ENCODE data around the gene OR5B2. TPM values are rescaled to one million over a fixed set of nuclear protein-coding genes. Genes with fewer than 3 reads are reported as not detected.
"Not testable (repeated sequence)": the region's sequence is repeated elsewhere in the genome, so short reads cannot be mapped to it uniquely, and the experiment has no call there.

OR5B2 gene
- total RNA-seq, 3 donors from 2014 or later = not detected

- H3K9me3 ChIP-seq = peaks cover 10% of the 10 kb centered on the region
- H3K36me3 ChIP-seq (ENCODE audit: low read depth) = no peaks in the 10 kb centered on the region
- no peak within 1 kb of the TSS for H3K4me3 ChIP-seq
- H3K4me1 ChIP-seq (ENCODE audit: low read depth) = no peaks in the 10 kb centered on the region
- intact Hi-C loops (cut with DNase I, micrococcal nuclease) = no loop called here
- TF ChIP-seq CTCF (IDR thresholded peaks at IDR 0.05) = no peak
- ATAC-seq (no peak), DNase-seq (no peak)
Observed at GRCh38 chr11:58406774-58407173, 21.1 kb downstream of the OR5B2 start, which contains the start of gene OR5B3. Gene OR5B3 (minus strand): TSS chr11:58406874. CDS start chr11:58403409, 3,465 bp downstream.

GRCh38 chr11:58399622-58400021 lies 28.3 kb downstream of the OR5B2 start:
- H3K4me1 ChIP-seq (ENCODE audit: low read depth); ATAC-seq; DNase-seq; intact Hi-C loops (cut with DNase I, micrococcal nuclease); H3K4me3 ChIP-seq; H3K9me3 ChIP-seq; H3K36me3 ChIP-seq (ENCODE audit: low read depth): not testable (repeated sequence)

GRCh38 chr11:58395581-58395980 lies 32.3 kb downstream of the OR5B2 start:
- TF ChIP-seq CTCF (IDR thresholded peaks at IDR 0.05) = no peak
- DNase-seq = no peak
- Histone ChIP-seq H3K9me3 (no peaks in the 10 kb centered on the region), H3K4me1 (ENCODE audit: low read depth) (no peaks in the 10 kb centered on the region), H3K36me3 (ENCODE audit: low read depth) (no peaks in the 10 kb centered on the region), H3K4me3 (no peak overlapping the region)
- intact Hi-C loops (cut with DNase I, micrococcal nuclease) = no loop called here
- no peak for ATAC-seq

- DNase-seq (no peak), ATAC-seq (no peak)
- no peak for TF ChIP-seq CTCF (IDR thresholded peaks at IDR 0.05)
- no peak overlapping the region for H3K4me3 ChIP-seq
- H3K9me3 ChIP-seq = no peaks in the 10 kb centered on the region
- intact Hi-C loops (cut with DNase I, micrococcal nuclease) = no loop called here
- H3K36me3 ChIP-seq (ENCODE audit: low read depth) = no peaks in the 10 kb centered on the region
- H3K4me1 ChIP-seq (ENCODE audit: low read depth) = no peaks in the 10 kb centered on the region
Observed at GRCh38 chr11:58394195-58394594, 33.7 kb downstream of the OR5B2 start.

- Histone ChIP-seq H3K4me3 (no peak overlapping the region), H3K4me1 (ENCODE audit: low read depth) (no peaks in the 10 kb centered on the region), H3K36me3 (ENCODE audit: low read depth) (no peaks in the 10 kb centered on the region), H3K9me3 (no peaks in the 10 kb centered on the region)
- intact Hi-C loops (cut with DNase I, micrococcal nuclease) = no loop called here
- DNase-seq = no peak
- no peak for ATAC-seq
- TF ChIP-seq CTCF (IDR thresholded peaks at IDR 0.05) = no peak
Observed at GRCh38 chr11:58392746-58393145, 35.2 kb downstream of the OR5B2 start.

GRCh38 chr11:58391879-58392278 lies 36.0 kb downstream of the OR5B2 start:
- no peak for ATAC-seq
- H3K4me3 ChIP-seq = no peak overlapping the region

More at GRCh38 chr11:58391879-58392278, 36.0 kb downstream of the OR5B2 start:
- no peaks in the 10 kb centered on the region for H3K9me3 ChIP-seq
- no peaks in the 10 kb centered on the region for H3K4me1 ChIP-seq (ENCODE audit: low read depth)
- H3K36me3 ChIP-seq (ENCODE audit: low read depth) = no peaks in the 10 kb centered on the region
- DNase-seq = no peak
- intact Hi-C loops (cut with DNase I, micrococcal nuclease) = no loop called here
- no peak for TF ChIP-seq CTCF (IDR thresholded peaks at IDR 0.05)

Data from mucosa of descending colon (tissue), 3 donors.